B cell (primary cell): Measurements from ENCODE around the gene SLC9A9. TPM values are rescaled to one million over a fixed set of nuclear protein-coding genes. Genes with fewer than 3 reads are reported as not detected.

Experiments
- ATAC-seq: fragments of 200-7000 bp; cut with Tn5 transposase; one replicate; pipeline ENCODE4 v1.10.0; 2021; ENCODE audit warnings: low read depth, mild to moderate bottlenecking, moderate number of reproducible peaks, moderate library complexity
- CTCF ChIA-PET: fragments of 350-600 bp; sonication (Branson Sonifier 250); formaldehyde crosslinking; loops from one replicate; lab custom pipeline; 2021; ENCODE audit warnings: antibody characterized with exemption, inconsistent platforms; lab: Charles Lee
- POLR2A ChIA-PET: fragments of 350-600 bp; sonication (Branson Sonifier 250); formaldehyde crosslinking; loops from one replicate; lab custom pipeline; 2021; ENCODE audit warnings: antibody characterized with exemption; lab: Charles Lee
- DNase-seq: peaks from one replicate; pipeline ENCODE4 v3.0.0; 2013
- H2AFZ ChIP-seq: 2 replicates; pipeline ENCODE4 v1.6.1; 2012; ENCODE audit warnings: mild to moderate bottlenecking, low read depth, low read length; ENCODE audit not compliant: insufficient read depth, poor library complexity, severe bottlenecking
- H3K27ac ChIP-seq, 2 donors: 1 replicate in 1 of 2; 2 replicates in 1 of 2; pipeline ENCODE4 v1.5.1; 2012 to 2013; ENCODE audit warnings: low read length in 2 of 2, mild to moderate bottlenecking in 2 of 2, moderate library complexity in 1 of 2
- H3K27me3 ChIP-seq, 4 experiments: fragments of 200-600 bp in 1 of 4; sonication (generic) in 1 of 4; replicated peaks in 1 of 4; 1 replicate in 2 of 4; 2 replicates in 2 of 4; pipeline versions ENCODE4 v1.6.1 to v1.7.0; 2013 to 2016; ENCODE audit warnings: low read length in 3 of 4, mild to moderate bottlenecking in 2 of 4, mixed read lengths in 1 of 4, moderate library complexity in 1 of 4; ENCODE audit not compliant: insufficient read depth in 4 of 4, control insufficient read depth in 3 of 4; ENCODE audit errors: control extremely low read depth in 1 of 4
- H3K36me3 ChIP-seq, 2 experiments: replicated peaks in 1 of 2; 1 replicate in 1 of 2; 2 replicates in 1 of 2; pipeline versions ENCODE4 v1.6.1 to v1.7.1; 2013; ENCODE audit warnings: low read length in 1 of 2; ENCODE audit not compliant: insufficient read depth in 2 of 2, control insufficient read depth in 1 of 2; ENCODE audit errors: control extremely low read depth in 1 of 2, extremely low read depth in 1 of 2
- H3K4me1 ChIP-seq, 2 donors: fragments of 200-600 bp in 1 of 2; sonication (generic) in 1 of 2; 1 replicate in 1 of 2; 2 replicates in 1 of 2; pipeline versions ENCODE4 v1.5.1 to v1.6.1; 2013 to 2017; ENCODE audit warnings: low read length in 2 of 2; ENCODE audit not compliant: control insufficient read depth in 2 of 2, insufficient read depth in 2 of 2
- H3K4me2 ChIP-seq: replicated peaks from 2 replicates; pipeline ENCODE3; 2012; ENCODE audit warnings: mild to moderate bottlenecking, low read depth, low read length; ENCODE audit not compliant: poor library complexity, severe bottlenecking
- H3K4me3 ChIP-seq, 5 experiments: fragments of 200-600 bp in 1 of 5; sonication (generic) in 1 of 5; 1 replicate in 3 of 5; 2 replicates in 2 of 5; pipeline versions ENCODE4 v1.5.1 to v1.7.0; 2011 to 2016; ENCODE audit warnings: low read length in 4 of 5, mild to moderate bottlenecking in 4 of 5, low read depth in 2 of 5, control low read depth in 1 of 5, moderate library complexity in 1 of 5; ENCODE audit not compliant: insufficient read depth in 1 of 5; ENCODE audit errors: control extremely low read depth in 1 of 5, extremely low read depth in 1 of 5
- H3K79me2 ChIP-seq: fragments of 200-600 bp; sonication (generic); one replicate; pipeline ENCODE4 v1.6.0; 2016; ENCODE audit warnings: low read length; ENCODE audit not compliant: control insufficient read depth, insufficient read depth
- H3K9ac ChIP-seq: fragments of 200-600 bp; sonication (generic); 2 replicates; pipeline ENCODE4 v1.6.1; 2017; ENCODE audit warnings: mild to moderate bottlenecking, low read length, moderate library complexity
- H3K9me3 ChIP-seq, 3 donors: one replicate each; pipeline versions ENCODE4 v1.6.1 to v1.7.1; 2013; ENCODE audit warnings: low read length in 2 of 3; ENCODE audit not compliant: control insufficient read depth in 2 of 3, insufficient read depth in 1 of 3; ENCODE audit errors: control extremely low read depth in 1 of 3
- H4K20me1 ChIP-seq: 2 replicates; pipeline ENCODE4 v1.6.0; 2012; ENCODE audit warnings: mild to moderate bottlenecking, low read length; ENCODE audit not compliant: insufficient read depth, control insufficient read depth, poor library complexity, severe bottlenecking
- H3K27ac Mint-ChIP-seq: one replicate; pipeline ENCODE4 v1.8.0; 2021; ENCODE audit warnings: mixed read lengths
- H3K27me3 Mint-ChIP-seq: one replicate; pipeline ENCODE4 v1.8.0; 2021; ENCODE audit warnings: mixed read lengths
- H3K4me1 Mint-ChIP-seq: one replicate; pipeline ENCODE4 v1.8.0; 2021; ENCODE audit warnings: mixed read lengths
- H3K4me3 Mint-ChIP-seq: one replicate; pipeline ENCODE4 v1.8.0; 2021; ENCODE audit warnings: mixed read lengths
- H3K9me3 Mint-ChIP-seq: one replicate; pipeline ENCODE4 v1.8.0; 2022; ENCODE audit warnings: mixed read lengths; ENCODE audit not compliant: insufficient read depth
- CTCF ChIP-seq: fragments of 200-600 bp; IDR thresholded peaks from one replicate; pipeline ENCODE4 v1.8.0; 2022; ENCODE audit warnings: antibody characterized with exemption, mild to moderate bottlenecking
- EZH2 ChIP-seq: IDR thresholded peaks from 2 replicates; pipeline ENCODE4 v1.6.1; 2012; ENCODE audit warnings: borderline replicate concordance, low read depth, mild to moderate bottlenecking, moderate library complexity, low read length; ENCODE audit not compliant: insufficient read depth, poor library complexity, severe bottlenecking
- WGBS: methylation state at CpG from one replicate; pipeline ENCODE4 v1.1.5; 2013; ENCODE audit warnings: missing lambda C conversion rate; ENCODE audit not compliant: insufficient coverage; 5-methylcytosine and 5-hydroxymethylcytosine counted together
- intact Hi-C: fragments of 100-400 bp; cut with micrococcal nuclease; formaldehyde crosslinking; loops from one replicate; pipeline ENCODE4 v1.10.0; 2022
- polyA plus RNA-seq: library from polyadenylated mRNA; depleted of rRNA; stranded (reverse); fragments of >200 nt; gene quantifications from 2 replicates; pipeline ENCODE4 v1.2.3, GENCODE V29; 2012
- total RNA-seq, 2 donors: library from RNA; stranded (reverse); fragments of 120-200 nt in 1 of 2; gene quantifications; 1 replicate in 1 of 2; 2 replicates in 1 of 2; pipeline versions ENCODE4 v1.2.3 to v1.2.4, GENCODE V29; 2013 to 2022

The SLC9A9 gene
- total and polyA plus RNA-seq, 2 donors (not counting 1 experiment from before 2014, with no cell fraction given): 7.7 to 17.3 TPM

GRCh38 chr3:143595456-143596077, 252.7 kb downstream of the SLC9A9 start:
- TF ChIP-seq CTCF: no peak
- TF ChIP-seq EZH2: no peak
- no peaks in the 10 kb centered on the region for H3K36me3 ChIP-seq
- H3K79me2 ChIP-seq: no peaks in the 10 kb centered on the region
- WGBS: no CpG with 5 or more reads among the region's 3 CpGs
- peak overlapping the region in 1 of 2 donors; percentile 11 for H3K27ac ChIP-seq
- no peaks in the 10 kb centered on the region for H3K27me3 Mint-ChIP-seq
- no peak overlapping the region for H3K4me3 Mint-ChIP-seq
- ChIA-PET CTCF (interaction anchor here (1.0 to 1.1 kb wide), 2 partner anchors 10 to 78 kb away, joined by 3 read pairs; no protein-coding TSS in a partner anchor), POLR2A (no interaction called here)
- H3K9me3 Mint-ChIP-seq: no peaks in the 10 kb centered on the region
- DNase-seq: peak; percentile 63
- peaks cover 11% of the 10 kb centered on the region for H3K4me1 Mint-ChIP-seq
- ATAC-seq: peak; percentile 93
- peaks cover 12 to 16% of the 10 kb centered on the region in 2 donors for H3K4me1 ChIP-seq
- no peaks in the 10 kb centered on the region for H4K20me1 ChIP-seq
- H3K4me3 ChIP-seq: no peak overlapping the region
- intact Hi-C loops: loop anchor here (1.0 kb wide), 1 partner anchor 66 kb away; no protein-coding TSS in a partner anchor
- H3K9ac ChIP-seq: no peak overlapping the region
- H2AFZ ChIP-seq: peak overlapping the region; percentile 12
- H3K27me3 ChIP-seq: no peaks in the 10 kb centered on the region
- peak overlapping the region; percentile 40 for H3K4me2 ChIP-seq
- peak overlapping the region; percentile 5 for H3K27ac Mint-ChIP-seq
- no peaks in the 10 kb centered on the region for H3K9me3 ChIP-seq

- Histone ChIP-seq H3K4me1 (peaks cover 11 to 15% of the 10 kb centered on the region in 2 donors), H2AFZ (no peak overlapping the region), H3K36me3 (no peaks in the 10 kb centered on the region), H3K9me3 (no peaks in the 10 kb centered on the region), H3K4me2 (no peak overlapping the region), H3K4me3 (no peak overlapping the region), H3K27ac (no peak overlapping the region), H3K79me2 (no peaks in the 10 kb centered on the region), H3K27me3 (no peaks in the 10 kb centered on the region), H4K20me1 (no peaks in the 10 kb centered on the region), H3K9ac (no peak overlapping the region)
- 86% methylated on average over 1 of the region's 3 CpGs for WGBS
- intact Hi-C loops: no loop called here
- H3K27ac Mint-ChIP-seq: no peak overlapping the region
- no peaks in the 10 kb centered on the region for H3K9me3 Mint-ChIP-seq
- CTCF ChIA-PET: no interaction called here
- TF ChIP-seq CTCF (no peak), EZH2 (no peak)
- no peaks in the 10 kb centered on the region for H3K27me3 Mint-ChIP-seq
- no peak for DNase-seq
- H3K4me3 Mint-ChIP-seq: no peak overlapping the region
- ATAC-seq: no peak
- peaks cover 9% of the 10 kb centered on the region for H3K4me1 Mint-ChIP-seq
- POLR2A ChIA-PET: no interaction called here
Measured at GRCh38 chr3:143594206-143594605, 254.1 kb downstream of the SLC9A9 start.
